ENCODE measurements around the gene SARDH. TPM values are rescaled to one million over a fixed set of nuclear protein-coding genes. Genes with fewer than 3 reads are reported as not detected.

Gene SARDH
- total and polyA plus RNA-seq, 3 experiments from 2014 or later: 1.3 to 2.0 (median 1.8) TPM

DNA sequence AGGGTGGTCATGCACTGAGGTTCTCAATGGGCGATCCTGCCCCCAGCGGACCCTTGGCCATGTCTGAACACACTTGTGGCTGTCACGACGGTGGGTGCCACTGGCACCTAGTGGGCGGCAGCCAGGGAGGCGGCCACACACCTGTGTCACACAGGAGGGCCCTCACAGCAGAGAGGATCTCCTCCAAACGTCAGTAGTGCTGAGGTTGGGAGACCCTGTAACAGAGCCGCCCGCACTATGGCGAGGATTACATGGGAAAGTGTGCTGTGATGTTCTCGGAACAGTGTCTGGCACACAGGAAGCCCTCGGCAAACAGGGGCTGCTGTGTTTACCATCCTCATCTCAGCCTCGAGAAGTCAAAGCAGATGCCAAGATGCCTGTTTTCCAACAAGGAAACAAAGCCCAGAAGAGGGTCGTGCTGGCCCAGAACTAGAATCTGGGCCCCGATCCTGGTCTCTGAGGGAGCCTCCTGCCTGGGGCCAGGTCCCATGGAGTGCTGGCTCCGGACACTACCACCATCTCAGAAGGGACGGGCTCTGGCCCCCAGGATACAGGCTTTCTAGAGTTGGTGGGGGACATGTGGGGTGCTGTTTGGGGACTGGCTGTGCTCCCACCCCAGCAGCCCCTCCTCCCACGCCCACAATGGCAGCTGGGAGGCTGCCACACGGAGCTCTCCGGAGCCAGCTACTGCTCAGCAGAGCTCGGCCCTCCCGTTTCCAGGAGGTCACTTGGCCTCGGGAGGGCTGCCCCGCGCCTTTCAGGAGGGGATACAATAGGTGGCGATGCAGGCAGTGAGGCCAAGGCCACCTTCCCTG is 53.8 kb downstream of the SARDH start:
- Mint-ChIP-seq H3K4me1 (peaks cover 12 to 35% (median 17%) of the 10 kb centered on the region in 3 donors), H3K36me3 (no peaks in the 10 kb centered on the region), H3K9me3 (no peaks in the 10 kb centered on the region), H3K27me3 (peaks cover 0 to 1% of the 10 kb centered on the region in 2 donors), H3K4me3 (peak overlapping the region; percentile 19 to 82 (median 73)), H3K27ac (peak overlapping the region; percentile 97 to 100 (median 98))
- ChIA-PET POLR2A (interaction anchor here (1.1 to 1.9 kb wide), 3 partner anchors 8 to 336 kb away, joined by 4 to 23 read pairs (median 7); partner anchors contain the start of genes MED22 and RPL7A), CTCF (interaction anchor here (0.8 to 3.5 kb wide), 11 partner anchors 10 to 58 kb away, joined by 3 to 27 read pairs (median 3); no protein-coding TSS in a partner anchor)
- Histone ChIP-seq H3K4me3 (ENCODE audit: low read length) (peak overlapping the region; percentile 50), H3K4me1 (ENCODE audit: insufficient read depth, low read length) (peaks cover 40% of the 10 kb centered on the region), H3K27me3 (ENCODE audit: insufficient read depth, low read length, poor library complexity, severe bottlenecking) (no peaks in the 10 kb centered on the region), H3K27ac (ENCODE audit: low read depth, low read length) (peak overlapping the region; percentile 94), H3K36me3 (ENCODE audit: insufficient read depth, low read length) (no peaks in the 10 kb centered on the region), H3K9me3 (ENCODE audit: low read length) (no peaks in the 10 kb centered on the region)
- DNase-seq: peak in 1 of 5 donors; percentile 38

DNA sequence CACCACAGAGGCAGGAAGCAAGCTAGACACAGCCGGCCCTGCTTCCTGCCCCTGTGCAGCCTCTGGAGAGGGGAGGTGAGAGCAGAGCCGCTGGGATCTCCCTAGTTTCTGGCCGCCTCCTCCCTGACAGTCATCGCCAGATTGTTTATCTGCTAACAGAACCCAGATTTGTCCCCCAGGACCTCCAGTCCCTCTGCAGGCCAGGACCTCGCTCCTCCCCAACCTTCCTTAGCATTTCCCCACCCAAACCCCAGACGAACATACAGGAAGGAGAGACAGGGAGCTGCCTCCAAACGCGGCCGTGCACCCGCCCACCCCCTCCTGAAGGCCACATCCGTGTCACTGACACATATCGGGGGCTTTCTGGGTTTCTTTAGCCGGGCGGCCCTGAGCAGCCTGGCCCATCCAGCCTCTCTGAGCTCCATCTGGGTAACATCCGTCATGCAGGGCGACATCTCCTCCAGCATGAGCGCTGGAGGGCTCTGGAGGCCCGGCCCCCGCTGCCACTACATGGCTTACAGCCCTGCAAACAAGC is 54.5 kb downstream of the SARDH start:
- CTCF ChIA-PET: interaction anchor here (0.8 to 3.5 kb wide), 13 partner anchors 9 to 59 kb away, joined by 3 to 27 read pairs (median 4); no protein-coding TSS in a partner anchor
- Mint-ChIP-seq H3K4me1 (peaks cover 16 to 40% (median 21%) of the 10 kb centered on the region in 3 donors), H3K9me3 (no peaks in the 10 kb centered on the region), H3K4me3 (peak overlapping the region; percentile 19 to 82 (median 73)), H3K36me3 (no peaks in the 10 kb centered on the region), H3K27ac (peak overlapping the region; percentile 97 to 100 (median 98)), H3K27me3 (peaks cover 0 to 1% of the 10 kb centered on the region in 2 donors)
- Histone ChIP-seq H3K36me3 (ENCODE audit: insufficient read depth, low read length) (no peaks in the 10 kb centered on the region), H3K27ac (ENCODE audit: low read depth, low read length) (peak overlapping the region; percentile 94), H3K4me3 (ENCODE audit: low read length) (peak overlapping the region; percentile 50), H3K4me1 (ENCODE audit: insufficient read depth, low read length) (peaks cover 40% of the 10 kb centered on the region), H3K9me3 (ENCODE audit: low read length) (no peaks in the 10 kb centered on the region), H3K27me3 (ENCODE audit: insufficient read depth, low read length, poor library complexity, severe bottlenecking) (no peaks in the 10 kb centered on the region)
- DNase-seq: peak; percentile 61 to 93 (median 75)
- POLR2A ChIA-PET: interaction anchor here (1.1 to 1.9 kb wide), 3 partner anchors 9 to 336 kb away, joined by 4 to 23 read pairs (median 7); partner anchors contain the start of genes MED22 and RPL7A

DNA sequence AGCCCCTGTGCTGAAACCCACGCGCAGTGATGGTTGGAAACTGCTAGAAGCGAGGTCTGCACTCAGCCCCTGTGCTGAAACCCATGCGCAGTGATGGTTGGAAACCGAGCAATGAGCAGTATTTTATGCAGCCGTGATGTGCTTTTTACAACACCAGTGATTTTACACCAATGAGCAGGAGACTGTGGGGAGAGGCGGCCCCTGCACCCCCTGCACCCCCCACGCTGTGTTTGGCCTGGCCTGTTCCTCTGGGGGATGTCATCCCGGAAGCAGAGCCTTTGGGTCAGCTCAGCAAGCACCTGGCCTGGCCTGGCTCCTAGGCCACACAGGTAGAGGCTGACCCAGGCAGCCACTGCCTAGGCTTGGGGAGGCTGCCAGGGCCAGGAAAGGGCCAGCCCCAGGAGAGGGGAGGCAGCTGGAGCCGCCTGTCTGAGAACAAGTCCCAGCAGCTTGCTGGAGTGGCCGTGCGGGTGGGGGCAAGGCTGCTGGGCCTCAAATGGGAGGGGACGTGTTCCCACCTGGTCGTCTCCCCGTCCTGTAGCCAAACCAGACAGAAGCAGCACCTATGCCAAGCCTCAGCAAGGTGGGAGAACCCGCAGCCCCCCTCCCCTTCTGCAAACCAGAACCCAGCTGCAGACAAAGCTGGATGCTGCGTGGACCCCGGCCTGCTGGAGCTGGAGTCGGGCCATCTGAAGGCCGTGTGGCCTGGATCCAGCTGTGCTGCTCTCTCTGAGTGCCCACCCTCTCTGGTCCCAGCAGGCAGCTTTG is 55.1 kb downstream of the SARDH start:
- Histone ChIP-seq H3K4me3 (ENCODE audit: low read length) (peak overlapping the region; percentile 50), H3K9me3 (ENCODE audit: low read length) (no peaks in the 10 kb centered on the region), H3K27ac (ENCODE audit: low read depth, low read length) (peak overlapping the region; percentile 94), H3K4me1 (ENCODE audit: insufficient read depth, low read length) (peaks cover 43% of the 10 kb centered on the region), H3K27me3 (ENCODE audit: insufficient read depth, low read length, poor library complexity, severe bottlenecking) (no peaks in the 10 kb centered on the region), H3K36me3 (ENCODE audit: insufficient read depth, low read length) (no peaks in the 10 kb centered on the region)
- peak overlapping the region; percentile 97 to 100 (median 98) for H3K27ac Mint-ChIP-seq
- peaks cover 0 to 1% of the 10 kb centered on the region in 2 donors for H3K27me3 Mint-ChIP-seq
- ChIA-PET CTCF (interaction anchor here (0.8 to 3.5 kb wide), 13 partner anchors 9 to 60 kb away, joined by 3 to 27 read pairs (median 4); no protein-coding TSS in a partner anchor), POLR2A (interaction anchor here (1.1 to 1.9 kb wide), 3 partner anchors 9 to 335 kb away, joined by 4 to 23 read pairs (median 7); partner anchors contain the start of genes MED22 and RPL7A)
- DNase-seq: peak in 1 of 5 donors; percentile 66
- no peaks in the 10 kb centered on the region for H3K9me3 Mint-ChIP-seq
- no peaks in the 10 kb centered on the region for H3K36me3 Mint-ChIP-seq
- H3K4me3 Mint-ChIP-seq: peak overlapping the region; percentile 19 to 82 (median 73)
- peaks cover 21 to 46% (median 26%) of the 10 kb centered on the region in 3 donors for H3K4me1 Mint-ChIP-seq

DNA sequence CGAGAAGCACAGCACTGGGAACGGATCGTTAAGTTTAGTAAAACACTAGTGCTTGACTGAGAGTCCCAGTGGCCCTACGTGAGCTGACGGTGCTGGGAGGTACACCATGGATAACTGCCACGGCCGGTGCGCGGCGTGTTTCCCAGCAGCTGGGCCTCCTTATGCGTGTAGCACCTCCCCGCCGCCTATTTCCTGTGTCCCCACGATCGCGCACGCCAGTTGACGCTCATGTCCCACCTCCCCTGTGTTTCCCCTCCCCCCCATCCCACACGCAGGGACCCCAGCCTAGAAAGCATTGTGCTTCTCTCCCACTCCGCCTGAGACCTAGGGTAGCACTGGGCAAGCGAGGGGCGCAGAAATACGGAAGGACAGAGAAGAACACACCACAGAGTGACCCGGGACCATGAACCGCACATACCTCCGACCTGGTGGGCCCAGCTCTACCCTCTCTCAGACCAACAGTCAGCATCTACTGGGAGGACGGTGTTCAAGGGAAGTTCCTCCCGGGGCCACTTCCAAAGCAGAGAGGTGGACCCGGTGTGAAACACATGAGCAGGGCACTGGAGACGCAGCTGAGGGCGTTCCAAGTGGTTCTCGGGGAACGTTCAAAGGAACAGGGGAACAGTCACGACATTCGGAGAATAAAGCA is 56.4 kb downstream of the SARDH start:
- H3K9me3 Mint-ChIP-seq: no peaks in the 10 kb centered on the region
- H3K27me3 ChIP-seq (ENCODE audit: insufficient read depth, low read length, poor library complexity, severe bottlenecking): no peaks in the 10 kb centered on the region
- no peaks in the 10 kb centered on the region for H3K36me3 ChIP-seq (ENCODE audit: insufficient read depth, low read length)
- H3K4me3 ChIP-seq (ENCODE audit: low read length): no peak overlapping the region
- peak overlapping the region in 7 of 8 donors; percentile 17 to 98 (median 81) for H3K27ac Mint-ChIP-seq
- ChIA-PET POLR2A (no interaction called here), CTCF (no interaction called here)
- no peak overlapping the region for H3K27ac ChIP-seq (ENCODE audit: low read depth, low read length)
- DNase-seq: peak in 1 of 5 donors; percentile 47
- no peaks in the 10 kb centered on the region for H3K36me3 Mint-ChIP-seq
- H3K9me3 ChIP-seq (ENCODE audit: low read length): no peaks in the 10 kb centered on the region
- H3K4me1 ChIP-seq (ENCODE audit: insufficient read depth, low read length): peaks cover 55% of the 10 kb centered on the region
- peak overlapping the region in 1 of 7 donors; percentile 66 for H3K4me3 Mint-ChIP-seq
- peaks cover 0 to 1% of the 10 kb centered on the region in 2 donors for H3K27me3 Mint-ChIP-seq
- H3K4me1 Mint-ChIP-seq: peaks cover 30 to 59% (median 36%) of the 10 kb centered on the region in 3 donors

DNA sequence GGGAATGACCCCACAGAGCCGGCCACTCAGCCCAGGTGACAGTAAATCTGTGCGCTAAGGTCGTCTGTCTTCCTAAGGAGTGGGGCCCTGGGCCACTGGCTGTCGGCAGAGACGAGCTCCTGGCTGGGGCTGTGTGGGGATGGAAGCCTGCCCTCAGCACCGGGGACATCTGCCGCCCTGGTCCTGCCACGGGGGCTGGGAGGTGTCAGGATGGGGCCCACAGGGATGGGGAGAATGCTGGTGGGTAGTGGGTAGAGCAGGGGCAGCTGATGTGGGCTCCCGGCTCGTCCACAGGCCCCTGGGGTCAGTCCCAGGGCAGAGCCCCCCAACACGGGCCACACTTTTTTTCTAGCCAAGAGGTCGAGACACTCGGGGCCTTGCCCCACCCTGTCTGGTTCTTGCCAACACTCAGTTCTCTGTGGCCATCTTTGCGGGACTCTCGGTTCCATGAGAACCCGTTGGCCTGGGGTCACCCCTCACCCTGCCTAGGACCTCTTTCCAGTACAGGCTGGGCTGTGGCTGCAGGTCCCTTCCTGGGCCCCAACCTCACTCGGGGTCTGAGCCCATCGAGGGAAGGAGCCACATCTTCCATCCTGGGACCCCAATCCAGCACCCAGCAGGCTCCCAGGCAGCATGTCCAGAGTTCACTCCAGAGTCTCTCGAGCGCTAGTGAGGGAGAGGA is 57.0 kb downstream of the SARDH start:
- Mint-ChIP-seq H3K4me1 (peaks cover 37 to 65% (median 42%) of the 10 kb centered on the region in 3 donors), H3K4me3 (peak overlapping the region in 1 of 7 donors; percentile 51), H3K27me3 (peaks cover 0 to 1% of the 10 kb centered on the region in 2 donors), H3K36me3 (no peaks in the 10 kb centered on the region), H3K9me3 (no peaks in the 10 kb centered on the region), H3K27ac (peak overlapping the region in 5 of 8 donors; percentile 41 to 98 (median 71))
- peak in 1 of 5 donors; percentile 50 for DNase-seq
- Histone ChIP-seq H3K27ac (ENCODE audit: low read depth, low read length) (no peak overlapping the region), H3K4me1 (ENCODE audit: insufficient read depth, low read length) (peaks cover 62% of the 10 kb centered on the region), H3K27me3 (ENCODE audit: insufficient read depth, low read length, poor library complexity, severe bottlenecking) (no peaks in the 10 kb centered on the region), H3K36me3 (ENCODE audit: insufficient read depth, low read length) (no peaks in the 10 kb centered on the region), H3K4me3 (ENCODE audit: low read length) (no peak overlapping the region), H3K9me3 (ENCODE audit: low read length) (no peaks in the 10 kb centered on the region)
- POLR2A ChIA-PET: no interaction called here
- CTCF ChIA-PET: no interaction called here

DNA sequence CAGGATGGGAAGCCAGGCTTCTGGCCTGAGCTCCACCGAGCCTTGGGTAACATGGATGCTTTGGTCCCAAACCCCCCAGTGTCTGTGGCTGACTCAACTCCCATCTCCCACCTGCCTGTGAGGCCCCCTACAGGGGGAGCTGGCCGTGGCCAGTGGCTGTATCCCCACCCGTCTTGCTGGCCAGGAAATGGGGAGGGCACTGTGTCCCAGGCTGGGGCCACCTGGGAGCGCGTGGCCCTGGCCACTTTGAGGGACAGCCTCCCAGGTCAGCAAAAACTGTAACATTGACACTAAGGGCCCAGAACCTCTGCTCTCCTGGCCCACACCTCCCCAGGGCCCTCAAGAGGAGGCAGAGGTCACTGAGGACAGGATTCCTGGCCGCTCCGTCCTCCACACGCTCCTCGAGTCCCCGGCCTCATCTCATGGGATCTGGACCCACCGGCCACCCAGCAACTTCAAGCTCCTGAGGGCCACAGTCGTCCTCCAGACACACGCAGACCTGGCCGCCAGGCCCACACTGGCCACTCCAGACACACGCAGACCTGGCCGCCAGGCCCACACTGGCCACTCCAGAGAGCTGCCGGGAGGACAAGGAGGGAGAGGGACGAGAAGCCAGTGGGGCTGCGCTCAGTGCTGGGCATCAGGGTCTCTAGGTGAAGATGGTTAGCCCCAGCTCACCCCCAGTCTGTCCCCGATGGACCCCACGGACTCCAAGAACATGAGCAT is 57.7 kb downstream of the SARDH start:
- Mint-ChIP-seq H3K9me3 (no peaks in the 10 kb centered on the region), H3K27me3 (peaks cover 0 to 1% of the 10 kb centered on the region in 2 donors), H3K4me1 (peaks cover 44 to 72% (median 44%) of the 10 kb centered on the region in 3 donors), H3K27ac (peak overlapping the region in 6 of 8 donors; percentile 63 to 100 (median 87)), H3K36me3 (no peaks in the 10 kb centered on the region), H3K4me3 (no peak overlapping the region)
- H3K36me3 ChIP-seq (ENCODE audit: insufficient read depth, low read length): no peaks in the 10 kb centered on the region
- POLR2A ChIA-PET: no interaction called here
- no peaks in the 10 kb centered on the region for H3K27me3 ChIP-seq (ENCODE audit: insufficient read depth, low read length, poor library complexity, severe bottlenecking)
- no peaks in the 10 kb centered on the region for H3K9me3 ChIP-seq (ENCODE audit: low read length)
- CTCF ChIA-PET: no interaction called here
- H3K27ac ChIP-seq (ENCODE audit: low read depth, low read length): no peak overlapping the region
- peak in 1 of 5 donors; percentile 43 for DNase-seq
- H3K4me3 ChIP-seq (ENCODE audit: low read length): no peak overlapping the region
- peaks cover 66% of the 10 kb centered on the region for H3K4me1 ChIP-seq (ENCODE audit: insufficient read depth, low read length)
